ENCODE data around the gene CCBE1. TPM values are rescaled to one million over a fixed set of nuclear protein-coding genes. Genes with fewer than 3 reads are reported as not detected.

CCBE1 gene
- total RNA-seq, 3 donors from 2014 or later (not counting 1 experiment from before 2014, with no cell fraction given), result 0.05 TPM; not detected in 2

- intact Hi-C loops (cut with micrococcal nuclease), result no loop called here
- Mint-ChIP-seq H3K27me3 (ENCODE audit: low read depth in 2 of 2) (no peaks in the 10 kb centered on the region), H3K4me1 (no peaks in the 10 kb centered on the region), H3K27ac (no peak overlapping the region), H3K9me3 (peaks cover 2 to 4% of the 10 kb centered on the region in 2 donors), H3K4me3 (no peak overlapping the region), H3K36me3 (no peaks in the 10 kb centered on the region)
- TF ChIP-seq CTCF (IDR thresholded peaks at IDR 0.05), result no peak
- H3K4me3 ChIP-seq (ENCODE audit: low read length), result no peak overlapping the region
- H3K4me1 ChIP-seq (ENCODE audit: control insufficient read depth, insufficient read depth, low read length), result no peaks in the 10 kb centered on the region
- no peaks in the 10 kb centered on the region for H3K36me3 ChIP-seq (ENCODE audit: control insufficient read depth, insufficient read depth, low read length)
- H3K27ac ChIP-seq (ENCODE audit: low read length), result no peak overlapping the region
- WGBS (ENCODE audit: insufficient coverage), result 80% methylated on average over 4 of the region's 4 CpGs
- H3K27me3 ChIP-seq (ENCODE audit: control insufficient read depth, insufficient read depth, low read length), result no peaks in the 10 kb centered on the region
- ATAC-seq, result no peak
- no peaks in the 10 kb centered on the region for H3K9me3 ChIP-seq (ENCODE audit: control insufficient read depth, insufficient read depth, low read length)
- no peak for DNase-seq
Measured at GRCh38 chr18:59575995-59576394, 121.2 kb downstream of the CCBE1 start.

DNA sequence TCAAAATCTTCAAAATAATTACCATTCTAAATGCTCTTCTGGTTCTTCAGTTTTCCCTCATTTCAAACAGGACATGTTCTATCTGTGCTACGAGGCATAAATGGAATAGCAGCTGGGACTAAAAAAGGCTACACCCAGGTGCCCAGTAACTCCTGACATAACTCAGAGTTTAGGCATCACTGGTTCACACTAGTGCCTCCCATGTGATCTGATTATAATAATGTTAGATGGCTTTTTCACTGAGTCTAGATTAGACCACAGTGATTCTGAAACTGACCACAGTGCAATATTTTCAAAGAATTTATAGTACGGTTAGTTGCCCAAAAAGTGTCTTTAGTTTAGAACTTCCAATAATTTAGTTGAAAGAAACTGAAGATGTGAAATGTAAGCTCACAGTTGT is 123.3 kb downstream of the CCBE1 start:
- 54% methylated on average over 2 of the region's 2 CpGs for WGBS (ENCODE audit: insufficient coverage)
- DNase-seq (no peak), ATAC-seq (no peak)
- H3K36me3 ChIP-seq (ENCODE audit: control insufficient read depth, insufficient read depth, low read length), result no peaks in the 10 kb centered on the region
- H3K27me3 Mint-ChIP-seq (ENCODE audit: low read depth in 2 of 2), result no peaks in the 10 kb centered on the region
- no peak for TF ChIP-seq CTCF (IDR thresholded peaks at IDR 0.05)
- H3K36me3 Mint-ChIP-seq, result no peaks in the 10 kb centered on the region
- intact Hi-C loops (cut with micrococcal nuclease), result no loop called here
- no peaks in the 10 kb centered on the region for H3K4me1 ChIP-seq (ENCODE audit: control insufficient read depth, insufficient read depth, low read length)
- no peaks in the 10 kb centered on the region for H3K9me3 ChIP-seq (ENCODE audit: control insufficient read depth, insufficient read depth, low read length)
- H3K4me1 Mint-ChIP-seq, result no peaks in the 10 kb centered on the region
- H3K9me3 Mint-ChIP-seq, result peaks cover 2 to 5% of the 10 kb centered on the region in 2 donors
- no peak overlapping the region for H3K4me3 Mint-ChIP-seq
- H3K27me3 ChIP-seq (ENCODE audit: control insufficient read depth, insufficient read depth, low read length), result no peaks in the 10 kb centered on the region
- no peak overlapping the region for H3K4me3 ChIP-seq (ENCODE audit: low read length)
- no peak overlapping the region for H3K27ac Mint-ChIP-seq
- H3K27ac ChIP-seq (ENCODE audit: low read length), result no peak overlapping the region

GRCh38 chr18:59571902-59572301 is 125.3 kb downstream of the CCBE1 start:
- ATAC-seq, result no peak
- no peak for TF ChIP-seq CTCF (IDR thresholded peaks at IDR 0.05)
- intact Hi-C loops (cut with micrococcal nuclease), result no loop called here
- H3K4me1 ChIP-seq (ENCODE audit: control insufficient read depth, insufficient read depth, low read length), result no peaks in the 10 kb centered on the region
- no peak for DNase-seq
- no peak overlapping the region for H3K27ac Mint-ChIP-seq
- H3K27me3 Mint-ChIP-seq (ENCODE audit: low read depth in 2 of 2), result no peaks in the 10 kb centered on the region
- no peak overlapping the region for H3K4me3 ChIP-seq (ENCODE audit: low read length)
- H3K27ac ChIP-seq (ENCODE audit: low read length), result no peak overlapping the region
- H3K36me3 ChIP-seq (ENCODE audit: control insufficient read depth, insufficient read depth, low read length), result no peaks in the 10 kb centered on the region
- no peaks in the 10 kb centered on the region for H3K36me3 Mint-ChIP-seq
- H3K4me3 Mint-ChIP-seq, result no peak overlapping the region
- H3K27me3 ChIP-seq (ENCODE audit: control insufficient read depth, insufficient read depth, low read length), result no peaks in the 10 kb centered on the region
- 77% methylated on average over 2 of the region's 2 CpGs for WGBS (ENCODE audit: insufficient coverage)
- no peaks in the 10 kb centered on the region for H3K9me3 ChIP-seq (ENCODE audit: control insufficient read depth, insufficient read depth, low read length)
- H3K9me3 Mint-ChIP-seq, result peaks cover 2 to 6% of the 10 kb centered on the region in 2 donors
- H3K4me1 Mint-ChIP-seq, result no peaks in the 10 kb centered on the region

GRCh38 chr18:59570796-59571195 is 126.4 kb downstream of the CCBE1 start:
- no peak for ATAC-seq
- Histone ChIP-seq H3K27me3 (ENCODE audit: control insufficient read depth, insufficient read depth, low read length) (no peaks in the 10 kb centered on the region), H3K27ac (ENCODE audit: low read length) (no peak overlapping the region), H3K4me3 (ENCODE audit: low read length) (no peak overlapping the region), H3K4me1 (ENCODE audit: control insufficient read depth, insufficient read depth, low read length) (no peaks in the 10 kb centered on the region), H3K9me3 (ENCODE audit: control insufficient read depth, insufficient read depth, low read length) (no peaks in the 10 kb centered on the region), H3K36me3 (ENCODE audit: control insufficient read depth, insufficient read depth, low read length) (no peaks in the 10 kb centered on the region)
- Mint-ChIP-seq H3K4me3 (no peak overlapping the region), H3K9me3 (peaks cover 0 to 3% of the 10 kb centered on the region in 2 donors), H3K27me3 (ENCODE audit: low read depth in 2 of 2) (no peaks in the 10 kb centered on the region), H3K27ac (no peak overlapping the region), H3K36me3 (no peaks in the 10 kb centered on the region), H3K4me1 (no peaks in the 10 kb centered on the region)
- no peak for TF ChIP-seq CTCF (IDR thresholded peaks at IDR 0.05)
- intact Hi-C loops (cut with micrococcal nuclease), result no loop called here
- no peak for DNase-seq
- WGBS (ENCODE audit: insufficient coverage), result 78% methylated on average over 5 of the region's 6 CpGs

Data from natural killer cell (primary cell).